Progenitor cell of endocrine pancreas (in vitro differentiated cells): ENCODE measurements around the gene CCDC116. TPM values are rescaled to one million over a fixed set of nuclear protein-coding genes. Genes with fewer than 3 reads are reported as not detected.
"Not testable (repeated sequence)": the region's sequence is repeated elsewhere in the genome, so short reads cannot be mapped to it uniquely, and the experiment has no call there.

ENCODE experiments used
- DNase-seq: peaks from one replicate; pipeline ENCODE4 v3.0.0; 2021; ENCODE audit warnings: low spot score; ENCODE audit not compliant: unreplicated experiment
- H3K27ac Mint-ChIP-seq: 2 replicates; pipeline ENCODE4 v1.8.0; 2021; ENCODE audit warnings: mild to moderate bottlenecking, moderate library complexity, mixed read lengths
- H3K27me3 Mint-ChIP-seq: 2 replicates; pipeline ENCODE4 v1.8.0; 2021; ENCODE audit warnings: mixed read lengths
- H3K36me3 Mint-ChIP-seq: 2 replicates; pipeline ENCODE4 v1.8.0; 2022; ENCODE audit warnings: mixed read lengths; ENCODE audit not compliant: insufficient read depth
- H3K4me1 Mint-ChIP-seq: 2 replicates; pipeline ENCODE4 v1.8.0; 2021; ENCODE audit warnings: low read depth, mixed read lengths
- H3K4me3 Mint-ChIP-seq: 2 replicates; pipeline ENCODE4 v1.8.0; 2021; ENCODE audit warnings: low read depth, mild to moderate bottlenecking, moderate library complexity, mixed read lengths
- H3K9me3 Mint-ChIP-seq: 2 replicates; pipeline ENCODE4 v1.8.0; 2021; ENCODE audit warnings: low read depth, mixed read lengths
- CTCF ChIP-seq: fragments of 200-600 bp; sonication (generic); IDR thresholded peaks from one replicate; pipeline ENCODE4 v1.5.0; 2021; ENCODE audit warnings: antibody characterized with exemption, mild to moderate bottlenecking; ENCODE audit not compliant: unreplicated experiment
- total RNA-seq: library from RNA; stranded (reverse); gene quantifications from 2 replicates; pipeline ENCODE4 v1.2.1, GENCODE V29; 2021

CCDC116 gene
- total RNA-seq, 1 donor from 2014 or later, result 1.3 TPM

GRCh38 chr22:21603973-21604372, 28.6 kb upstream of the CCDC116 start:
- no peak for DNase-seq
- no peak overlapping the region for H3K4me3 Mint-ChIP-seq
- no peaks in the 10 kb centered on the region for H3K27me3 Mint-ChIP-seq
- peaks cover 5% of the 10 kb centered on the region for H3K36me3 Mint-ChIP-seq
- H3K27ac Mint-ChIP-seq, result no peak overlapping the region
- H3K9me3 Mint-ChIP-seq, result no peaks in the 10 kb centered on the region
- peaks cover 6% of the 10 kb centered on the region for H3K4me1 Mint-ChIP-seq
- no peak for TF ChIP-seq CTCF

- no peaks in the 10 kb centered on the region for H3K27me3 Mint-ChIP-seq
- H3K27ac Mint-ChIP-seq, result no peak overlapping the region
- TF ChIP-seq CTCF, result no peak
- no peak overlapping the region for H3K4me3 Mint-ChIP-seq
- no peaks in the 10 kb centered on the region for H3K4me1 Mint-ChIP-seq
- no peaks in the 10 kb centered on the region for H3K9me3 Mint-ChIP-seq
- DNase-seq, result no peak
- peaks cover 4% of the 10 kb centered on the region for H3K36me3 Mint-ChIP-seq
These were observed 26.5 kb upstream of the CCDC116 start for GRCh38 chr22:21605887-21606564.

- TF ChIP-seq CTCF, result no peak
- Mint-ChIP-seq H3K4me3 (no peak overlapping the region), H3K9me3 (no peaks in the 10 kb centered on the region), H3K4me1 (no peaks in the 10 kb centered on the region), H3K27me3 (no peaks in the 10 kb centered on the region), H3K36me3 (peaks cover 8% of the 10 kb centered on the region), H3K27ac (peak overlapping the region; percentile 75)
- DNase-seq, result no peak
These were observed 25.8 kb upstream of the CCDC116 start for GRCh38 chr22:21606775-21607174.

- peaks cover 15% of the 10 kb centered on the region for H3K36me3 Mint-ChIP-seq
- not testable (repeated sequence) for DNase-seq, H3K4me1 Mint-ChIP-seq, H3K9me3 Mint-ChIP-seq, H3K4me3 Mint-ChIP-seq, H3K27ac Mint-ChIP-seq, H3K27me3 Mint-ChIP-seq
These were observed 22.9 kb upstream of the CCDC116 start for GRCh38 chr22:21609556-21610157.

GRCh38 chr22:21611210-21611977, 21.2 kb upstream of the CCDC116 start:
- Mint-ChIP-seq H3K36me3 (peaks cover 18% of the 10 kb centered on the region), H3K27me3 (no peaks in the 10 kb centered on the region), H3K9me3 (no peaks in the 10 kb centered on the region), H3K4me1 (peaks cover 8% of the 10 kb centered on the region), H3K4me3 (no peak overlapping the region), H3K27ac (peak overlapping the region; percentile 73)
- no peak for TF ChIP-seq CTCF
- DNase-seq, result no peak
